ENCODE data around the gene OR2J2. TPM values are rescaled to one million over a fixed set of nuclear protein-coding genes. Genes with fewer than 3 reads are reported as not detected.
"Not testable (repeated sequence)": the region's sequence is repeated elsewhere in the genome, so short reads cannot be mapped to it uniquely, and the experiment has no call there.

Gene OR2J2
- total RNA-seq (ENCODE audit: unreplicated experiment): not detected
- long read RNA-seq: 0 reads

DNA sequence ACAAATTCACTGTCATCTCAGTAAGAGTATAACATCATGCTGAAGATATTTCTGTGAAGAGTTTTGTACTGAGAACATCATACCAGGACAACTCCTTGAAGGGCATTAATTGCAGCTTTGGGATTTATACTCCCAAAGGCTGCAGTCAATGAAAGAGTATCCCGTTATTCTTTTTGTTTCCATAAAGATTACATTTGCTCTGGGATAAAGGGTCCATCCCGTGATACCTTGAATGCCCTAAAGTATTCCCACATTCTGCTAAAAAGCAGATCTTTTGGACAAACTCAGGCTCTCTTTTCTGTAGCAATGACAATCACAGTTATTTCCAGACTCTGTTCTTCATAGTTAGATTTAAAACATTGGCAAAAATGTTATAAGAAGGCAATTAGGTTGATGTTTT, at the start of gene OR2J2:
TSS of gene OR2J2 (plus strand) at position 301 of the 400 bp plus-strand sequence. CDS start 2,729 bp downstream, outside the sequence.
- not testable (repeated sequence) for H3K27me3 Mint-ChIP-seq (ENCODE audit: unreplicated experiment); H3K27ac Mint-ChIP-seq (ENCODE audit: unreplicated experiment); H3K9me3 Mint-ChIP-seq (ENCODE audit: unreplicated experiment); H3K36me3 Mint-ChIP-seq (ENCODE audit: low read depth, unreplicated experiment); DNase-seq (ENCODE audit: low spot score); H3K4me3 Mint-ChIP-seq (ENCODE audit: unreplicated experiment); H3K4me1 Mint-ChIP-seq (ENCODE audit: unreplicated experiment)

DNA sequence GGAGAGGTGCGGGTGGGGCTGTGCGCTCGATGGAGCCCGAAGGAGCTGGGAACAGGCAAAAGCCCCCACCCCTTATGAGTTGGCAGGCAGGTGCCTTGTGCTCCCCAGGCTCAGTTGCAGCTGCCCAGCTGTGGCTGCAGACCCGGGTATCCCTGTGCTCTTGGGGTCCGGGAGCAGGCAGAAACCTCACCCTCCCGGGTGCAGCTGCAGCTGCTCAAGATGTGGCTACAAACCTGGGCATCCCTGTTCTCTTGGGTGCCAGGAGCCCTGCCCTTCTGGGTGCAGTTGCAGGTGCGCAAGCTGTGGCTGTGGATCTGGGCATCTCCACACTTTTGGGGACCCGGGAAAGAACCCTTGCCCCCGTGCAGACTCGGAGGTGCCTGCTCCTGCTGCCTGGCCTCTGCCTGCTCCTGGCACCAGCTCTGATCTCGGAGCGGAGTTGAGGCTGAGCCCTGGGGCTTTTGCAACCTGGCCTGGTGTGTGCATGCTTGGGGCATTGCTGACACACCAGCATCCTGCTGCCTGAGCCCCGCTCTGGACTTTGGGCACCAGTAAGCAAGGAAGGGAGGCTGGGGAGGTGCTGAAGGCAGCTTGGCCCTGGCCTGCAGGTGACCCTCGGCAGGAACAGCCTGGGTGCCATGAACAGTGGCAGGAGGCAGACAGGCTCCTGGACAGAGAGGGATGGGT, 41.2 kb upstream of the OR2J2 start:
- DNase-seq (ENCODE audit: low spot score): no peak
- TF ChIP-seq, protein P1, sequence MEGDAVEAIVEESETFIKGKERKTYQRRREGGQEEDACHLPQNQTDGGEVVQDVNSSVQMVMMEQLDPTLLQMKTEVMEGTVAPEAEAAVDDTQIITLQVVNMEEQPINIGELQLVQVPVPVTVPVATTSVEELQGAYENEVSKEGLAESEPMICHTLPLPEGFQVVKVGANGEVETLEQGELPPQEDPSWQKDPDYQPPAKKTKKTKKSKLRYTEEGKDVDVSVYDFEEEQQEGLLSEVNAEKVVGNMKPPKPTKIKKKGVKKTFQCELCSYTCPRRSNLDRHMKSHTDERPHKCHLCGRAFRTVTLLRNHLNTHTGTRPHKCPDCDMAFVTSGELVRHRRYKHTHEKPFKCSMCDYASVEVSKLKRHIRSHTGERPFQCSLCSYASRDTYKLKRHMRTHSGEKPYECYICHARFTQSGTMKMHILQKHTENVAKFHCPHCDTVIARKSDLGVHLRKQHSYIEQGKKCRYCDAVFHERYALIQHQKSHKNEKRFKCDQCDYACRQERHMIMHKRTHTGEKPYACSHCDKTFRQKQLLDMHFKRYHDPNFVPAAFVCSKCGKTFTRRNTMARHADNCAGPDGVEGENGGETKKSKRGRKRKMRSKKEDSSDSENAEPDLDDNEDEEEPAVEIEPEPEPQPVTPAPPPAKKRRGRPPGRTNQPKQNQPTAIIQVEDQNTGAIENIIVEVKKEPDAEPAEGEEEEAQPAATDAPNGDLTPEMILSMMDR (IDR thresholded peaks at IDR 0.05; ENCODE audit: unreplicated experiment): no peak
- Mint-ChIP-seq H3K9me3 (ENCODE audit: unreplicated experiment) (no peaks in the 10 kb centered on the region), H3K27me3 (ENCODE audit: unreplicated experiment) (no peaks in the 10 kb centered on the region), H3K4me3 (ENCODE audit: unreplicated experiment) (no peak overlapping the region), H3K27ac (ENCODE audit: unreplicated experiment) (no peak overlapping the region), H3K36me3 (ENCODE audit: low read depth, unreplicated experiment) (no peaks in the 10 kb centered on the region), H3K4me1 (ENCODE audit: unreplicated experiment) (no peaks in the 10 kb centered on the region)

DNA sequence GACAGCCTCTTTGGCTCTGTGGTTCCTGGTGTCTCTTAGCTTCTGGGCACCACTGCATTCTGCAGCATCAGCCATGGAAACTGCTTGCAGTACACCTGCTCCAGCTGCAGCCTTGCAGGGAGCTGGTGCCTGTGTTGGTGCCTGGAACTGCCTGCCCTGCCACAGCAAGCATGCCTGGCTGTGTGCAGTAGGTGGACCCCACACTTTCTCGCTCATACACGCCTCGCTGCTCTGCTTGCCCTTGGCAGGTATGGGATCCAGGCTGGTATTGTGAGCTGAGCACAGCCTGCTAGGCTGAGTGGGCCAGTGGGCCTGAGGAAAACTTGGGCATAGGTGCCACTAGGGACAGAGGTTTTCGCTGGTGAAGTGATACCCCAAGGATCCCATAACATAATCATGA, 40.1 kb upstream of the OR2J2 start:
- no peaks in the 10 kb centered on the region for H3K36me3 Mint-ChIP-seq (ENCODE audit: low read depth, unreplicated experiment)
- H3K9me3 Mint-ChIP-seq (ENCODE audit: unreplicated experiment): no peaks in the 10 kb centered on the region
- TF ChIP-seq, protein P1 (IDR thresholded peaks at IDR 0.05; ENCODE audit: unreplicated experiment): no peak
- no peaks in the 10 kb centered on the region for H3K4me1 Mint-ChIP-seq (ENCODE audit: unreplicated experiment)
- H3K27me3 Mint-ChIP-seq (ENCODE audit: unreplicated experiment): no peaks in the 10 kb centered on the region
- no peak for DNase-seq (ENCODE audit: low spot score)
- H3K4me3 Mint-ChIP-seq (ENCODE audit: unreplicated experiment): no peak overlapping the region
- H3K27ac Mint-ChIP-seq (ENCODE audit: unreplicated experiment): no peak overlapping the region

DNA sequence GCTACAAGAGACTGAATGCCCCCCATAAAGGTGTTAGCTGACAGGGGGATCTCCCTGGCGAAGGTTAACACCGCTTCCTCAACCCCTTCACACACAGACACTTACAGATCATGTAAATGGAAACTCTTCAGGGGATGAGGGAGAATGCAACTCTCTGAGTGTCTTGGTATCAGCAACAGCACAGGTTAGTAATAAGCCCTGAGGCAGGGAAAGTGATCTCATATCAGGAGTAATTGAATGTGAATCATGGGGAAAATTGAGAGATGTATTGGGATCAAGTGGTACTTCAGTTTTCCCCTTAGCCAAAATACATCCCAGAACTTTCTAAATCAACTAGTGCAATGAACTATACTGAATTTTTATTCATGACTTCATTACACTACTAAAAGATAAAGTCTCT, 39.0 kb upstream of the OR2J2 start:
- no peak for DNase-seq (ENCODE audit: low spot score)
- Mint-ChIP-seq H3K36me3 (ENCODE audit: low read depth, unreplicated experiment) (no peaks in the 10 kb centered on the region), H3K27ac (ENCODE audit: unreplicated experiment) (no peak overlapping the region), H3K4me1 (ENCODE audit: unreplicated experiment) (no peaks in the 10 kb centered on the region), H3K4me3 (ENCODE audit: unreplicated experiment) (no peak overlapping the region), H3K9me3 (ENCODE audit: unreplicated experiment) (no peaks in the 10 kb centered on the region), H3K27me3 (ENCODE audit: unreplicated experiment) (no peaks in the 10 kb centered on the region)
- TF ChIP-seq, protein P1 (IDR thresholded peaks at IDR 0.05; ENCODE audit: unreplicated experiment): no peak

DNA sequence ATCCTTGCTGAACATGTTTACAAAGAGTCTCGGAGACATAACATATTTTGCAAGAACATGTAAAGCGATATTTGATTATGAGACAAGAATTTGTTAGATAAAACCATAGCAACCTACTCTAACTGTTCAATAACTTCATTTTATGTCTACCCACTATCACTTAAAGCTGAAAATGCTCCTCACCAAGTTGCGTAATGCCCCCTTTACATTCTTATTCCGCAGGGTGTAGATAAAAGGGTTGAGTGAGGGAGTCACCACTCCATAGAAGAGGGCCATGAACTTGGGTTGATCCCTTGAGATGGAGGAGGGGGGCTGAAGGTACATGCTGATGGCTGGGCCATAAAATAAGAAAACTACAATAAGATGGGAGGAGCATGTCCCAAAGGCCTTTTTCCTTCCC, 33.0 kb upstream of the OR2J2 start:
- H3K36me3 Mint-ChIP-seq (ENCODE audit: low read depth, unreplicated experiment): no peaks in the 10 kb centered on the region
- H3K4me1 Mint-ChIP-seq (ENCODE audit: unreplicated experiment): no peaks in the 10 kb centered on the region
- no peak overlapping the region for H3K27ac Mint-ChIP-seq (ENCODE audit: unreplicated experiment)
- H3K4me3 Mint-ChIP-seq (ENCODE audit: unreplicated experiment): no peak overlapping the region
- no peaks in the 10 kb centered on the region for H3K27me3 Mint-ChIP-seq (ENCODE audit: unreplicated experiment)
- no peak for DNase-seq (ENCODE audit: low spot score)
- no peaks in the 10 kb centered on the region for H3K9me3 Mint-ChIP-seq (ENCODE audit: unreplicated experiment)
- TF ChIP-seq, protein P1 (IDR thresholded peaks at IDR 0.05; ENCODE audit: unreplicated experiment): no peak

Data from endothelial cell (in vitro differentiated cells).